ENCODE results near the gene GRK7.

DNA sequence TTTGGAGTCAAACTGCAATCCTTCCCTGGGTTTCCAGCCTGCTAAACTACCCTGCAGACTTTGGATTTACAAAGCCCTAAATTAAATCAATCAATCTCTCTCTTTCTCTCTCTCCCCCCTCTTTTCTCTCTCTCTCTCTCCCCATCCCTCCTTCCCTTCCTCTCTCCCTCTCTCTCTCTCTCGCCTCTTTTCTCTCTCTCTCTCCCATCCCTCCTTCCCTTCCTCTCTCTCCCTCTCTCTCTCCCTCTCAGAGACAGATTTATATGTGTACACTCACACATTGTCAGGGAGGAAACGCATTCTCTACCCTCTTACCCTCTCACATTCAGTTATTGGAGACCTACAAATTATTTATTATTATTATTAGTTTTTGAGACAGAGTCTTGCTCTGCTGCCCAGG lies 47.0 kb downstream of the GRK7 start:
- TF ChIP-seq TAF1 (IDR thresholded peaks at IDR 0.05; ENCODE audit: low read depth, low read length) (no peak), POLR2AphosphoS5 (IDR thresholded peaks at IDR 0.05; ENCODE audit: low read depth, low read length) (no peak), POLR2A (IDR thresholded peaks at IDR 0.05; ENCODE audit: low read depth, low read length) (no peak), PAX5 (IDR thresholded peaks at IDR 0.05; ENCODE audit: insufficient read depth, low read length, severe bottlenecking) (no peak), SPI1 (IDR thresholded peaks at IDR 0.05; ENCODE audit: low read depth, low read length) (no peak)
